Measurements from ENCODE around the gene DISC1. TPM values are rescaled to one million over a fixed set of nuclear protein-coding genes. Genes with fewer than 3 reads are reported as not detected.

Gene DISC1
- total RNA-seq, 1 experiment from 2014 or later: 0.36 TPM

DNA sequence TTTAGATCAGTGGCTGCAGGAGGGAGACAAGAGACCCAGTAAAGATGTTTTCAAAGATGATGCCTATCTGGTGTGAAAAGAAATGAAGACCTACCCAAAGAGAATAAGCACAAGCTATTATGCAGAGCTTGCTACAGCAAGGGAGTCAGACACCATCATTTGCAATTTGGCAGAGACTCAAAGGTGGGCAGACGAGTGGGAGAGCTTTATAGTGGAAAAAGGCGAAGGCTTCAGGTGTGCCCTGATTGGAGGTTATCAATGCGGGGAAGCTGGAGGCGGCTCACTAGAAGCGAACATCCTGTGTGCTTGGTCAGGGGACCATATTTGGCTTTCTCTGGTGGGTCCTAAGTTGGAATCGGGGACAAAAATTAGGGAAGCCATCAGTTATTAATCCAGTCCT, 183.8 kb downstream of the DISC1 start:
- in situ Hi-C loops (cut with HindIII; ENCODE audit: low pct_unique_long_range_greater_than_20kb, low sequenced_read_pairs): no loop called here
- Histone ChIP-seq H3K9me3 (ENCODE audit: control insufficient read depth, insufficient read depth, low read depth, low read length) (no peaks in the 10 kb centered on the region), H3K4me1 (ENCODE audit: control insufficient read depth, insufficient read depth, low read length) (no peaks in the 10 kb centered on the region), H3K27ac (ENCODE audit: low read length) (no peak overlapping the region), H3K27me3 (ENCODE audit: control insufficient read depth, insufficient read depth, low read length) (no peaks in the 10 kb centered on the region), H3K4me3 (ENCODE audit: low read depth in 2 of 2, low read length in 2 of 2) (no peak overlapping the region), H3K36me3 (ENCODE audit: control insufficient read depth, insufficient read depth, low read length) (no peaks in the 10 kb centered on the region)
- intact Hi-C loops (cut with micrococcal nuclease; ENCODE audit: unreplicated experiment): no loop called here
- ChIA-PET POLR2A (no interaction called here), CTCF (interaction anchor here (0.6 kb wide), 1 partner anchor 53 kb away, joined by 3 read pairs; no protein-coding TSS in a partner anchor)
- ATAC-seq (no peak), DNase-seq (ENCODE audit: low read depth, low spot score) (no peak)
- TF ChIP-seq SIN3A (IDR thresholded peaks at IDR 0.05; ENCODE audit: borderline replicate concordance, insufficient read depth, low read depth, low read length): no peak
- TF ChIP-seq, protein P1, sequence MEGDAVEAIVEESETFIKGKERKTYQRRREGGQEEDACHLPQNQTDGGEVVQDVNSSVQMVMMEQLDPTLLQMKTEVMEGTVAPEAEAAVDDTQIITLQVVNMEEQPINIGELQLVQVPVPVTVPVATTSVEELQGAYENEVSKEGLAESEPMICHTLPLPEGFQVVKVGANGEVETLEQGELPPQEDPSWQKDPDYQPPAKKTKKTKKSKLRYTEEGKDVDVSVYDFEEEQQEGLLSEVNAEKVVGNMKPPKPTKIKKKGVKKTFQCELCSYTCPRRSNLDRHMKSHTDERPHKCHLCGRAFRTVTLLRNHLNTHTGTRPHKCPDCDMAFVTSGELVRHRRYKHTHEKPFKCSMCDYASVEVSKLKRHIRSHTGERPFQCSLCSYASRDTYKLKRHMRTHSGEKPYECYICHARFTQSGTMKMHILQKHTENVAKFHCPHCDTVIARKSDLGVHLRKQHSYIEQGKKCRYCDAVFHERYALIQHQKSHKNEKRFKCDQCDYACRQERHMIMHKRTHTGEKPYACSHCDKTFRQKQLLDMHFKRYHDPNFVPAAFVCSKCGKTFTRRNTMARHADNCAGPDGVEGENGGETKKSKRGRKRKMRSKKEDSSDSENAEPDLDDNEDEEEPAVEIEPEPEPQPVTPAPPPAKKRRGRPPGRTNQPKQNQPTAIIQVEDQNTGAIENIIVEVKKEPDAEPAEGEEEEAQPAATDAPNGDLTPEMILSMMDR (IDR thresholded peaks at IDR 0.05): no peak
- TF ChIP-seq, protein P2, sequence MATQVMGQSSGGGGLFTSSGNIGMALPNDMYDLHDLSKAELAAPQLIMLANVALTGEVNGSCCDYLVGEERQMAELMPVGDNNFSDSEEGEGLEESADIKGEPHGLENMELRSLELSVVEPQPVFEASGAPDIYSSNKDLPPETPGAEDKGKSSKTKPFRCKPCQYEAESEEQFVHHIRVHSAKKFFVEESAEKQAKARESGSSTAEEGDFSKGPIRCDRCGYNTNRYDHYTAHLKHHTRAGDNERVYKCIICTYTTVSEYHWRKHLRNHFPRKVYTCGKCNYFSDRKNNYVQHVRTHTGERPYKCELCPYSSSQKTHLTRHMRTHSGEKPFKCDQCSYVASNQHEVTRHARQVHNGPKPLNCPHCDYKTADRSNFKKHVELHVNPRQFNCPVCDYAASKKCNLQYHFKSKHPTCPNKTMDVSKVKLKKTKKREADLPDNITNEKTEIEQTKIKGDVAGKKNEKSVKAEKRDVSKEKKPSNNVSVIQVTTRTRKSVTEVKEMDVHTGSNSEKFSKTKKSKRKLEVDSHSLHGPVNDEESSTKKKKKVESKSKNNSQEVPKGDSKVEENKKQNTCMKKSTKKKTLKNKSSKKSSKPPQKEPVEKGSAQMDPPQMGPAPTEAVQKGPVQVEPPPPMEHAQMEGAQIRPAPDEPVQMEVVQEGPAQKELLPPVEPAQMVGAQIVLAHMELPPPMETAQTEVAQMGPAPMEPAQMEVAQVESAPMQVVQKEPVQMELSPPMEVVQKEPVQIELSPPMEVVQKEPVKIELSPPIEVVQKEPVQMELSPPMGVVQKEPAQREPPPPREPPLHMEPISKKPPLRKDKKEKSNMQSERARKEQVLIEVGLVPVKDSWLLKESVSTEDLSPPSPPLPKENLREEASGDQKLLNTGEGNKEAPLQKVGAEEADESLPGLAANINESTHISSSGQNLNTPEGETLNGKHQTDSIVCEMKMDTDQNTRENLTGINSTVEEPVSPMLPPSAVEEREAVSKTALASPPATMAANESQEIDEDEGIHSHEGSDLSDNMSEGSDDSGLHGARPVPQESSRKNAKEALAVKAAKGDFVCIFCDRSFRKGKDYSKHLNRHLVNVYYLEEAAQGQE (IDR thresholded peaks at IDR 0.05; ENCODE audit: insufficient read depth in 1 of 2, low read depth in 2 of 2, low read length in 1 of 2): no peak
- TF ChIP-seq TCF7L2 (IDR thresholded peaks at IDR 0.05; ENCODE audit: low read depth, low read length): no peak
- TF ChIP-seq POLR2AphosphoS5 (IDR thresholded peaks at IDR 0.05; ENCODE audit: low read depth, low read length): no peak
- no TSS peak for BruUV-seq (replicated peaks)

DNA sequence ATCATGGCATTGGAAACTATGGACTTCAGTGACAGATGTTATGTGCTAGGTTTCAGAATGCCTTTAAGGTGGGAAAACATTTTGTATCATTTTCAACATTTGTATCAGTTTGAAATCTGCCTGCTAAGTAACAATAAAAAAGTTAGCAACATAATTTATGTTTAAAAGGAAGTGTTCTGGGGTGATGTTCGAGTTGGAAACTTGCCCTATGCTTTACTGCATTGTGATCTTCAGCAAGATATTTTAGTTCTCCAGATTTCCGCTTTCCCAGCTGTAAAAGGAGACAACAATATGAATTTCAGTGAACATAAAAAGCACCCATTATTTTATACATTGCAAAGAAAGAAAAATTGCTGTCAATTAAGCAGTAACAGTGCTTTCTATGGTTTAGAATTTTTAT, 187.4 kb downstream of the DISC1 start:
- H3K27ac ChIP-seq (ENCODE audit: low read length): no peak overlapping the region
- CTCF ChIA-PET: no interaction called here
- intact Hi-C loops (cut with micrococcal nuclease; ENCODE audit: unreplicated experiment): no loop called here
- POLR2A ChIA-PET: no interaction called here
- no peak overlapping the region for H3K4me3 ChIP-seq (ENCODE audit: low read depth in 2 of 2, low read length in 2 of 2)
- in situ Hi-C loops (cut with HindIII; ENCODE audit: low pct_unique_long_range_greater_than_20kb, low sequenced_read_pairs): no loop called here
- no peaks in the 10 kb centered on the region for H3K36me3 ChIP-seq (ENCODE audit: control insufficient read depth, insufficient read depth, low read length)
- H3K9me3 ChIP-seq (ENCODE audit: control insufficient read depth, insufficient read depth, low read depth, low read length): no peaks in the 10 kb centered on the region
- H3K27me3 ChIP-seq (ENCODE audit: control insufficient read depth, insufficient read depth, low read length): no peaks in the 10 kb centered on the region
- no peaks in the 10 kb centered on the region for H3K4me1 ChIP-seq (ENCODE audit: control insufficient read depth, insufficient read depth, low read length)
- no peak for ATAC-seq
- DNase-seq (ENCODE audit: low read depth, low spot score): no peak
- BruUV-seq (replicated peaks): no TSS peak
- TF ChIP-seq SIN3A (IDR thresholded peaks at IDR 0.05; ENCODE audit: borderline replicate concordance, insufficient read depth, low read depth, low read length) (no peak), TCF7L2 (IDR thresholded peaks at IDR 0.05; ENCODE audit: low read depth, low read length) (no peak), POLR2AphosphoS5 (IDR thresholded peaks at IDR 0.05; ENCODE audit: low read depth, low read length) (no peak)
- TF ChIP-seq, protein P1 (IDR thresholded peaks at IDR 0.05): no peak
- TF ChIP-seq, protein P2 (IDR thresholded peaks at IDR 0.05; ENCODE audit: insufficient read depth in 1 of 2, low read depth in 2 of 2, low read length in 1 of 2): no peak
